Measurements from ENCODE around the gene PPBP.
A peak's percentile ranks its signal among the peaks of the same experiment; 100 is the strongest.

Gene PPBP

DNA sequence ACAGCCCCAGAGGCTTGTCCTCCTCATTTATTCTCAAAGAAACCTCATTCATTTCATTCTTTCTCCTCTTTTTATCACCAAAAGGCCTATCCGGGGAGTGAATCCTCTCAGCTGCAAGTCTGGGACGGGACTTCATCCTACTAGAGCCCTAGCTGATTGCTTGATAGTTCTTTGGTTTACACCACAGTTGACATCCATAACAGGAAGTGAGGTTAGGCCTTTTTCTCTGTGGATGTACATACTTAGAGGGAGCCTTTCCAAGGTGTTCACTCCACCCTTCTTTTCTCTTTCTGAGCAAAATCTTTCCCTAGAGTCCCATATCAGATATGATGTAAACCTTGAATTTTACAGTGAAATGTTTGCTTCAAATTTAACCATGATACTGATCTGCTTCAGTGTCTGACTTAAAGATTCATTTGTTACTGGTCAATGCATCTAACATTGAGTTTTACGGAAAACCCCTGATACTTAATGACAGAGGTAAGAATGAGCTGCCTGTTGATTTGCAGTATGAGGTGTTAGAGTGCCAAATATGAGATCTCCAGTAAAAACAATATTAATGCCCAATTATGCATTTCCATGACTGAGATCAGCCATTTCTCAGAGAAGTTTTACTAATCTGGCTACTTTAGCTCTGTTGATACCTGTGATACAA is 27.3 kb upstream of the PPBP start:
- H3K27me3 ChIP-seq (ENCODE audit: control insufficient read depth, insufficient read depth, low read length), result no peaks in the 10 kb centered on the region
- no peaks in the 10 kb centered on the region for H3K9me3 ChIP-seq (ENCODE audit: control insufficient read depth, insufficient read depth, low read length)
- peaks cover 7% of the 10 kb centered on the region for H3K4me1 ChIP-seq (ENCODE audit: control insufficient read depth, insufficient read depth, low read length)
- H3K9ac ChIP-seq (ENCODE audit: low read depth, low read length), result no peak overlapping the region
- no peak overlapping the region for H3K4me3 ChIP-seq (ENCODE audit: low read depth, low read length)
- no peaks in the 10 kb centered on the region for H3K36me3 ChIP-seq (ENCODE audit: control insufficient read depth, insufficient read depth, low read length)

DNA sequence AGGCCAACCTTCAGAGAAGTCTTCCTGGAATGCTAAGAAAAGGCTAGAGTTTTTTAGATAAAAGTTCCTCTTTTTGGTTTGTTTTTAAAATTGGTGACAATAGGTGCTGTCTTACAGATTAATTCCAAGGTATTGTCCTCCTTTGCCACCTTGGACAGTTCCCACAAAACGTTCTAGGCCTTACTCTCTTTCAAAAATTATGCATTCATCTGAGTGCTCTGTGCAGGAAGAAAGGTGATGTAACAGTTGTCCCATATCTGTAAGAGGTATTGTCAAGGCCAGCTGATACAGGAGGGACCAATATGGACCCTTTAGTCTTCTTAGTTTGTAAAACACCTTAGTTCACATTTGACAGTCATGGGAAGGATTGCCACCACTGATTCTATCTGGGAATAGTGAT is 26.3 kb upstream of the PPBP start:
- no peaks in the 10 kb centered on the region for H3K9me3 ChIP-seq (ENCODE audit: control insufficient read depth, insufficient read depth, low read length)
- H3K27me3 ChIP-seq (ENCODE audit: control insufficient read depth, insufficient read depth, low read length), result no peaks in the 10 kb centered on the region
- H3K4me3 ChIP-seq (ENCODE audit: low read depth, low read length), result no peak overlapping the region
- H3K4me1 ChIP-seq (ENCODE audit: control insufficient read depth, insufficient read depth, low read length), result peaks cover 7% of the 10 kb centered on the region
- no peaks in the 10 kb centered on the region for H3K36me3 ChIP-seq (ENCODE audit: control insufficient read depth, insufficient read depth, low read length)
- no peak overlapping the region for H3K9ac ChIP-seq (ENCODE audit: low read depth, low read length)

- no peaks in the 10 kb centered on the region for H3K27me3 ChIP-seq (ENCODE audit: control insufficient read depth, insufficient read depth, low read length)
- no peak overlapping the region for H3K9ac ChIP-seq (ENCODE audit: low read depth, low read length)
- H3K9me3 ChIP-seq (ENCODE audit: control insufficient read depth, insufficient read depth, low read length), result no peaks in the 10 kb centered on the region
- no peak overlapping the region for H3K4me3 ChIP-seq (ENCODE audit: low read depth, low read length)
- peaks cover 7% of the 10 kb centered on the region for H3K4me1 ChIP-seq (ENCODE audit: control insufficient read depth, insufficient read depth, low read length)
- H3K36me3 ChIP-seq (ENCODE audit: control insufficient read depth, insufficient read depth, low read length), result no peaks in the 10 kb centered on the region
These were observed 25.3 kb upstream of the PPBP start for GRCh38 chr4:74013264-74013663.

GRCh38 chr4:74012130-74012529 is 24.1 kb upstream of the PPBP start:
- Histone ChIP-seq H3K36me3 (ENCODE audit: control insufficient read depth, insufficient read depth, low read length) (no peaks in the 10 kb centered on the region), H3K9me3 (ENCODE audit: control insufficient read depth, insufficient read depth, low read length) (no peaks in the 10 kb centered on the region), H3K27me3 (ENCODE audit: control insufficient read depth, insufficient read depth, low read length) (no peaks in the 10 kb centered on the region), H3K4me1 (ENCODE audit: control insufficient read depth, insufficient read depth, low read length) (peaks cover 7% of the 10 kb centered on the region), H3K9ac (ENCODE audit: low read depth, low read length) (no peak overlapping the region), H3K4me3 (ENCODE audit: low read depth, low read length) (no peak overlapping the region)

DNA sequence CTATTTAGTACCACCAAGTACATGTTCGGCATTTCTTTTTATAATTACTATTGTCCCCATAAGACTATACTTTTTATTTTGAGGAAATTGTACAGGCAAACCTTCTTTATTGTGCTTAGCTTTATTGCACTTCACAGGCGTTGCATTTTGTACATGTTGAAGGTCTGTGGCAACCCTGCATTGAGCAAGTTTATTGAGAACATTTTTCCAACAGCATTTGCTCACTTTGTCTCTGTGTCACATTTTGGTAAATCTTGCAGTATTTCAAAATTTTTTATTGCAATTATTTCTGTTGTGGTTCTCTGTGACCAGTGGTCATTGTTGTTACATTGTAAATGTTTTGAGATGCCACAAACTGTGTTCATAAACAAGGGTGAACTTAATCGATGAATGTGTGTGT is 21.3 kb upstream of the PPBP start:
- H3K4me1 ChIP-seq (ENCODE audit: control insufficient read depth, insufficient read depth, low read length), result no peaks in the 10 kb centered on the region
- no peaks in the 10 kb centered on the region for H3K9me3 ChIP-seq (ENCODE audit: control insufficient read depth, insufficient read depth, low read length)
- H3K36me3 ChIP-seq (ENCODE audit: control insufficient read depth, insufficient read depth, low read length), result no peaks in the 10 kb centered on the region
- H3K9ac ChIP-seq (ENCODE audit: low read depth, low read length), result no peak overlapping the region
- H3K4me3 ChIP-seq (ENCODE audit: low read depth, low read length), result no peak overlapping the region
- H3K27me3 ChIP-seq (ENCODE audit: control insufficient read depth, insufficient read depth, low read length), result no peaks in the 10 kb centered on the region

DNA sequence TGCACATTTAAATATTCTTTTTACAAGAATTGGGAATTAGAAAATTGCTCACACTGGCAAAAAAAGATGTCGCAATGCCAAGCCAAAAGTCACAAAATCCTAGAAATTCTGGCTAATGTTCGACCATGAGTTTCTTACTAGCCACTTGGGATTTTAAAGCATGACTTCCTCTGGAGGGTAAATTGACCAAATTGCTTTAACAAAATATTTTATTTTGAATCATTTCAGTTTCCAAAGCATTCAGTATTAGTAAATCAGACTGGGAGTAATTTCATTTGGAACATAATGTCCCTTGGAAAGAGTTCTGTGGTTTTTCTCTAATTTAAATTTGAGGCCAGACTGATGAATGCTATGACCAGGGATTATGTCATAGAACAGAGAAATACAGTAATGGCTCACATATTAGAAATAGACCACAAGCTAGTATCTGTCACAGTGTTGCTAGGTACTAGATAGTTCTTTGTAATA is 18.1 kb upstream of the PPBP start:
- no peaks in the 10 kb centered on the region for H3K9me3 ChIP-seq (ENCODE audit: control insufficient read depth, insufficient read depth, low read length)
- no peaks in the 10 kb centered on the region for H3K36me3 ChIP-seq (ENCODE audit: control insufficient read depth, insufficient read depth, low read length)
- H3K27me3 ChIP-seq (ENCODE audit: control insufficient read depth, insufficient read depth, low read length), result no peaks in the 10 kb centered on the region
- H3K4me3 ChIP-seq (ENCODE audit: low read depth, low read length), result no peak overlapping the region
- H3K9ac ChIP-seq (ENCODE audit: low read depth, low read length), result no peak overlapping the region
- no peaks in the 10 kb centered on the region for H3K4me1 ChIP-seq (ENCODE audit: control insufficient read depth, insufficient read depth, low read length)

- no peak overlapping the region for H3K9ac ChIP-seq (ENCODE audit: low read depth, low read length)
- no peaks in the 10 kb centered on the region for H3K27me3 ChIP-seq (ENCODE audit: control insufficient read depth, insufficient read depth, low read length)
- H3K4me1 ChIP-seq (ENCODE audit: control insufficient read depth, insufficient read depth, low read length), result no peaks in the 10 kb centered on the region
- H3K36me3 ChIP-seq (ENCODE audit: control insufficient read depth, insufficient read depth, low read length), result no peaks in the 10 kb centered on the region
- no peaks in the 10 kb centered on the region for H3K9me3 ChIP-seq (ENCODE audit: control insufficient read depth, insufficient read depth, low read length)
- no peak overlapping the region for H3K4me3 ChIP-seq (ENCODE audit: low read depth, low read length)
These were observed 17.5 kb upstream of the PPBP start for GRCh38 chr4:74005528-74005927.

GRCh38 chr4:74004668-74005067 is 16.7 kb upstream of the PPBP start:
- H3K27me3 ChIP-seq (ENCODE audit: control insufficient read depth, insufficient read depth, low read length), result peaks cover 5% of the 10 kb centered on the region
- no peak overlapping the region for H3K9ac ChIP-seq (ENCODE audit: low read depth, low read length)
- H3K9me3 ChIP-seq (ENCODE audit: control insufficient read depth, insufficient read depth, low read length), result no peaks in the 10 kb centered on the region
- H3K4me1 ChIP-seq (ENCODE audit: control insufficient read depth, insufficient read depth, low read length), result no peaks in the 10 kb centered on the region
- no peaks in the 10 kb centered on the region for H3K36me3 ChIP-seq (ENCODE audit: control insufficient read depth, insufficient read depth, low read length)
- H3K4me3 ChIP-seq (ENCODE audit: low read depth, low read length), result no peak overlapping the region

DNA sequence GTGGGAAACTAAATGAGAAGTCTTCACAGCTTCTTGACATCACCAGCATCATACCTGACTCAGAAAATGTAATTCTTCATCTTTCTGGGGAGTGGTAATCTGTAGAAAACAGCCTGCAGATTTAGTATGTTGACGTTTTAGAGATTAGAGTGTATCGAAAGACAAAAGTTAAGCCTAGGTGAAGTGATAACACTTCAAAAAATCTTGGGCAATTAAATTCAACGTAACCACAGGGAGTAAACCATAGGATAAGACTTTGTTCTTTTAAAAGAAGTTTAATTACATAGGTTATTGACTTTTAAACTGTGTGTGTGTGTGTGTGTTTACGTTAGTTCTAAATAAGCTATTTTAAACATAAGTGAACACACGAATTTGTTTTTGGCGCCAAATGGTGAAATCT is 12.3 kb upstream of the PPBP start:
- Histone ChIP-seq H3K4me1 (ENCODE audit: control insufficient read depth, insufficient read depth, low read length) (peaks cover 14% of the 10 kb centered on the region), H3K4me3 (ENCODE audit: low read depth, low read length) (no peak overlapping the region), H3K36me3 (ENCODE audit: control insufficient read depth, insufficient read depth, low read length) (no peaks in the 10 kb centered on the region), H3K9ac (ENCODE audit: low read depth, low read length) (no peak overlapping the region), H3K9me3 (ENCODE audit: control insufficient read depth, insufficient read depth, low read length) (no peaks in the 10 kb centered on the region), H3K27me3 (ENCODE audit: control insufficient read depth, insufficient read depth, low read length) (peaks cover 14% of the 10 kb centered on the region)

- peak within 1 kb of the TSS; percentile 90 for H3K9ac ChIP-seq (ENCODE audit: low read depth, low read length)
- no peaks in the 10 kb centered on the region for H3K36me3 ChIP-seq (ENCODE audit: control insufficient read depth, insufficient read depth, low read length)
- H3K27me3 ChIP-seq (ENCODE audit: control insufficient read depth, insufficient read depth, low read length), result peaks cover 14% of the 10 kb centered on the region
- peak within 1 kb of the TSS; percentile 82 for H3K4me3 ChIP-seq (ENCODE audit: low read depth, low read length)
- H3K4me1 ChIP-seq (ENCODE audit: control insufficient read depth, insufficient read depth, low read length), result peaks cover 14% of the 10 kb centered on the region
- no peaks in the 10 kb centered on the region for H3K9me3 ChIP-seq (ENCODE audit: control insufficient read depth, insufficient read depth, low read length)
These were observed 10.3 kb upstream of the PPBP start, which contains the start of gene CXCL5 for GRCh38 chr4:73998040-73999011. Gene CXCL5, minus strand, starts transcription at chr4:73998677. Its CDS starts 96 bp downstream, at chr4:73998581.

DNA sequence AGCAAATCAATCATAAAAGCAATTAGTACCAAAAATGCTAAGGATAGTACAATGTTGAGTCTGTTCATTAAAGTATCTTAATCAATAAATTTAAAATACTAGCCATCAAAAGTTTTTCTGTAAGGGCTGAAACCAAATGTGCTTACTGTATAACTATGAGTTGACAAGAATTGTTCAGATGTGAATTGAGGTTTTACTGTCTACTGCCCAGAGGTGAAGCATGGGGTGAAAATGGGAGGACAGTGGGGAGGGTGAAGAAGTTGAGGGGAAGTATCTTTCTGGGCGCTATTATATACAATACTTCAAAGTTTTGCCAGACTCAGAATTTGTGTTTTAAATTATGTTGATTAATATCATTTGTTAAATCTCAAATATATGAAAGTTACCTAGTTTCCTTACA is 4.1 kb upstream of the PPBP start:
- Histone ChIP-seq H3K9ac (ENCODE audit: low read depth, low read length) (no peak overlapping the region), H3K4me3 (ENCODE audit: low read depth, low read length) (no peak overlapping the region), H3K36me3 (ENCODE audit: control insufficient read depth, insufficient read depth, low read length) (no peaks in the 10 kb centered on the region), H3K9me3 (ENCODE audit: control insufficient read depth, insufficient read depth, low read length) (no peaks in the 10 kb centered on the region), H3K27me3 (ENCODE audit: control insufficient read depth, insufficient read depth, low read length) (peaks cover under 1% of the 10 kb centered on the region), H3K4me1 (ENCODE audit: control insufficient read depth, insufficient read depth, low read length) (peaks cover 4% of the 10 kb centered on the region)

DNA sequence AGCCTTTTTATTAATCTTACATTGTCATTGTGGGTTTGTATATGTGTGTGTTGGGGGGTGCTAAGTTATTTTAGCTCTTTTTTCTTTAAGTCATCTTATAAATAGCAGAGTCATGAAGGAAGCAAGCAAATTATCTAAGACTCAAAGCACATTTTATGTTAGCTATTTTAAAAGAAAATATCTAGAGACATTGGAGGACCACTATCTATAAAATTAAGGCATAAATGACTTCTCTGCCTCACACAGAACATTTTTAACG is 3.7 kb upstream of the PPBP start:
- no peak overlapping the region for H3K9ac ChIP-seq (ENCODE audit: low read depth, low read length)
- H3K27me3 ChIP-seq (ENCODE audit: control insufficient read depth, insufficient read depth, low read length), result no peaks in the 10 kb centered on the region
- no peaks in the 10 kb centered on the region for H3K9me3 ChIP-seq (ENCODE audit: control insufficient read depth, insufficient read depth, low read length)
- H3K4me1 ChIP-seq (ENCODE audit: control insufficient read depth, insufficient read depth, low read length), result peaks cover 2% of the 10 kb centered on the region
- no peaks in the 10 kb centered on the region for H3K36me3 ChIP-seq (ENCODE audit: control insufficient read depth, insufficient read depth, low read length)
- H3K4me3 ChIP-seq (ENCODE audit: low read depth, low read length), result no peak overlapping the region

All from iPS-15b (cell line).